Hematopoietic multipotent progenitor cell treated with erythropoietin and hydrocortisone succinate and interleukin-3 and kit ligand, for 8 days (in vitro differentiated cells): ENCODE results near the gene ANKRD40.
A peak's percentile ranks its signal among the peaks of the same experiment; 100 is the strongest.
"Not testable (repeated sequence)": the region's sequence is repeated elsewhere in the genome, so short reads cannot be mapped to it uniquely, and the experiment has no call there.

Experiments used
- DNase-seq: peaks from one replicate; pipeline ENCODE4 v3.0.0-alpha.2; 2015

Gene ANKRD40

GRCh38 chr17:50707289-50708049 is at the start of gene ANKRD40:
ANKRD40 (minus strand) TSS chr17:50707914; CDS start chr17:50707654, 260 bp downstream.
- peak; percentile 91 for DNase-seq

GRCh38 chr17:50754521-50754920 is 46.8 kb upstream of the ANKRD40 start:
- DNase-seq, result no peak

- DNase-seq, result no peak
These were observed 41.5 kb upstream of the ANKRD40 start for GRCh38 chr17:50749245-50749644.

- DNase-seq, result no peak
These were observed 37.9 kb upstream of the ANKRD40 start for GRCh38 chr17:50745631-50746030.

- no peak for DNase-seq
These were observed 31.4 kb upstream of the ANKRD40 start for GRCh38 chr17:50739098-50739497.

DNA sequence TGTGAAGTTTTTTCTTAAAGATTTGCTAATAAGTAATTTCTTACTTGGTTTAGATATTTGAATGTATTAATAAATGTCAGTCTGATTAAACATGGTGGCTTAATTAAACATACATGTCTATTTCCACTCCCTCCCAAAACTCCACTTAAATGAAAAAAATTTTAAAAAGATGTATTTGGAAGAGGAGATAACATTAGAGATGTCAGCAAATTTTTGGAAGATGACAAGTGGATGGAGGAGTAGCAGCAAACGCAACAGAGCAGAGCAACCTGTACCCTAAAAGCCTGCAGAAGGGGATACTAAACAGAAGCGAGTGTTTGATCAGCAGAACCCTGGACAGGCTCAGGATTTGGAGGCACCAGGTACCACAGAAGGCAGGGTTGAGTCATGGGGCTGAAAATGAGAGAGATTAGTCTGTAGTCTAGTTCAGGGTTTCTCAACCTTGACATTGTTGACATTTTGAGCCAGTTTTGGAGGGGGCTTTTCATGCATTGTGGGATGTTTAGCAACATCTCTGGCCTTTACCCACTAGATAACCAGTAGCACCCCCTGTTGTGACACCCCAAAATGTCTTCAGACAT is 29.5 kb upstream of the ANKRD40 start:
- no peak for DNase-seq

GRCh38 chr17:50735287-50735686 is 27.6 kb upstream of the ANKRD40 start:
- DNase-seq, result no peak

- DNase-seq, result peak; percentile 76
These were observed 24.1 kb upstream of the ANKRD40 start for GRCh38 chr17:50731575-50732460.

GRCh38 chr17:50728881-50729765 is 21.4 kb upstream of the ANKRD40 start:
- no peak for DNase-seq

GRCh38 chr17:50728112-50728429 is 20.4 kb upstream of the ANKRD40 start:
- DNase-seq, result no peak

DNA sequence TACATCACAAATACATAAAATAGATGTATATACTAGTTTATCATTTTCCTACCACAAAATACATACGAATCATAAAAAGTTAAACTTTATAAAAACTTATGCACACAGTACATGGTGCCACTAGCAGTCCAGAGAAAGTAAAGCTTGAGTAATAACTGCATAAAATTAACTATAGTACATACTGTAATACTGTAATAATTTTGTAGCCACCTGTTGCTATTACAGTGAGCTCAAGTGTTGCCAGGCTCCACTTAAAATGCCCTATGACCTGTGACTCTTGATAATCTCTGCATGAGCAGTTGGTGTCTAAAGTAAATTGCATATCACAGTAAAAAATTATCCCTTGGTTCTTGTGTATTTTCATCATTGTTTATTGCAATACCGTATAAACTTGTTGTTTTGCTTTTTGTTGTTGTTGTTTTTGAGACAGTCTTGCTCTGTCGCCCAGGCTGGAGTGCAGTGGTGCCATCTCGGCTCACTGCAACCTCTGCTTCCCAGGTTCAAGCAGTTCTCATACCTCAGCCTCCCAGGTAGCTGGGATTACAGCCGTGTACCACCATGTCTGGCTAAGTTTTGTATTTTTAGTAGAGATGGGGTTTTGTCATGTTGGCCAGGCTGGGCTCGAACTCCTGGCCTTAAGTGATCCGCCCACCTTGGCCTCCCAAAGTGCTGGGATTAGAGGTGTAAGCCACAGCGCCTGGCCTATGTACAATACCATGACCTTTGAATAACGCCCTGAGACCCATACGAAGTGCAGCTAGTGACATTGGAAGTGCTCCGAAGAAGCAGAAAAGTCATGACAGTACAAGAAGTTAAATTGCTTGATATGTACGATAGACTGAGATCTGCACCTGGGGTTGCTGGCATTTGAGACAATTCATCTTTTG is 18.3 kb upstream of the ANKRD40 start:
- no peak for DNase-seq

- not testable (repeated sequence) for DNase-seq
These were observed 16.9 kb upstream of the ANKRD40 start for GRCh38 chr17:50724622-50725021.

DNA sequence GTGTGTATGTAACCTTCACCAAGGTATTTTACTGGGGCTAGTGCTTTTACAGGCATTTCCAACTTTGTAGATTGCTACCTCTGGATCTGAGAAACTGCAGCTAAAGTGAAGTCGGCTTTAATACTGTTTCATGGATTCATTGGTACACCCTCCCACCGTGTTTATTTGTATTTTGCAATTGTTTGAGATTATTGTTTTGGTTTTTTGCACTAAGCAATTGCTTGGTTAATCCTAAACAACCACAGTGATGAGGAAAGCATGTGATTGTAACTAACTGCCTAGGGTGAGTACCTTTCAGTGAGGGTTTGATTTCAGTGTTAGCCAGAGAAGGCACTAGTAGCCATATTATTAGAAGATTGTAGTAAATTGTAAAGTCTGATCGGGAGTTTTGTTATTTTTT is 15.0 kb upstream of the ANKRD40 start:
- no peak for DNase-seq

DNA sequence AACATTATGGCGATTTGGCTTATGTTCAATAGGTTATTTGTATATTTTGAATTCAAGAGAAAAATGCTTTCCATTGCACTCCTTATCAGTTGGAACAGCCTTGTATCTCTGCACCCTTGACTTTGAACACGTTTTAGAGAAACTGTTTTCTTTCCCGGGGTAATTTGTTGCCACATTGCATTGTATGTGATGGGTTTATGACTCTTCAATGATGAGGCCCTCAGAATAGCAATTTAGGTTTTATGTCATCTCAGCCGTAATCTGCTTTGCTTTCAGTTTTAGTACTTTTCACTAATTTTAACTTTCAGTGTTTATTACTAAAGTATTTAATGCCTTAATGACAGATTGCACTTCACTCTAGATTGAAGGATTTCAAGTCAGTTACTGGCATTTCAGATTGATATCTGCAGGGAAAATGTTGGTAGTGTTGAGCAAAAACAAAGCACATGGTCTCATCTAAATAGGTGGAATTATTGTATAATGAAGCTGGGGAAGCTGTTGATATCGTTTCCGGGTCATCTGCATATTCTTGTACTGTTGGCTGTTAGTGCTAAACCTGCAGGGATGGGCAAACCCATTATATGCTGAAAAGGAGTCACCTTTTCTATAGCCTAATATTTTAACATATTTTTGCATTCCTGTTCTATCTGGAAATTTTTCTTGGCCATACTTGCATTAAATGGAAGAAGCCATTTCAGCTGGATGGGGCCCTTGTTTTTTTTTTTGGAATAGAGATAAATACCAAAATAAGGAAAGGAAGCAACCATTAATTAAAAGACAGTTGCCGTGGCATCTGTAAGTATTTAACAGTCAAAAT is 13.7 kb upstream of the ANKRD40 start:
- DNase-seq, result peak; percentile 74

DNA sequence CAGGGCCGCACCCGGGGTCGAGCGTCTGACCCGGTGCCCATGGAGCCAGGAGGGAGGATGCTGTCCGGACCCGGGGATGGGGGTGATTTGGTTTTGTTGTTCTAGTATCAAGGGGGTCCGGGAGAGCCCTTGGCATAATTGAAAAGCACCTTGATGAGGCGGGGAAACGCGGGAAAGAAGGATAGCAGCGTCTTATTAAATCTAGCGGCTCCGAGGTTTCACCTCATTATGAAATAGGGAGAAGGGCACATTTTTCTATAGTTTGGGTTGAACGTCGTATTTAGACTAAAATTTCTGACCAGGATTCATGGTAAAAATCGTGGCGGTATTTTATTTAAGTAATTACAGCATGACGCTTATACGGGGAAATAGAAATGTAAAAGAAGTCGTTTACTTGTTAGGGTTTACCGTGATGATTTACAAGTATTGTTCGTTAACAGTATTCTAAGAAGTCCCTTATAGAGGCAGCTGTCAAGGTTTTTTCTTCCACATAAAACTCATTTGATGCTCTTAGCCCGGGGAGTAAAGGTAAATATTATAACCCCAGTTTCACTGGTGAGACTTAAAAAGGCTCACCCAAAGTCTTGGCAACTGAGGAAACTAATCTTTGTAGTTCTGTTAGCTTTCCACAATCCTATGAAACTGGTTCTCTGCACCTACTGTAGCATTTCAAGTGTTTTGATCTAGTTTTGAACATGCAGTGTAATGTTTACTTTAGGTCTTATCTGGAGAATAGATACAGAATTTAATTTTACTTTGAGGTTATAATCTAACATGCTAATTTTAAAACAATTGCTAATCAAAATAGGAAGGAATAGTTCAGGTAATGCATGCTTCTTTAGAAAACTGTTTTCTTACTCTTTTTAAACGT is 12.4 kb upstream of the ANKRD40 start:
- peak; percentile 24 for DNase-seq

DNA sequence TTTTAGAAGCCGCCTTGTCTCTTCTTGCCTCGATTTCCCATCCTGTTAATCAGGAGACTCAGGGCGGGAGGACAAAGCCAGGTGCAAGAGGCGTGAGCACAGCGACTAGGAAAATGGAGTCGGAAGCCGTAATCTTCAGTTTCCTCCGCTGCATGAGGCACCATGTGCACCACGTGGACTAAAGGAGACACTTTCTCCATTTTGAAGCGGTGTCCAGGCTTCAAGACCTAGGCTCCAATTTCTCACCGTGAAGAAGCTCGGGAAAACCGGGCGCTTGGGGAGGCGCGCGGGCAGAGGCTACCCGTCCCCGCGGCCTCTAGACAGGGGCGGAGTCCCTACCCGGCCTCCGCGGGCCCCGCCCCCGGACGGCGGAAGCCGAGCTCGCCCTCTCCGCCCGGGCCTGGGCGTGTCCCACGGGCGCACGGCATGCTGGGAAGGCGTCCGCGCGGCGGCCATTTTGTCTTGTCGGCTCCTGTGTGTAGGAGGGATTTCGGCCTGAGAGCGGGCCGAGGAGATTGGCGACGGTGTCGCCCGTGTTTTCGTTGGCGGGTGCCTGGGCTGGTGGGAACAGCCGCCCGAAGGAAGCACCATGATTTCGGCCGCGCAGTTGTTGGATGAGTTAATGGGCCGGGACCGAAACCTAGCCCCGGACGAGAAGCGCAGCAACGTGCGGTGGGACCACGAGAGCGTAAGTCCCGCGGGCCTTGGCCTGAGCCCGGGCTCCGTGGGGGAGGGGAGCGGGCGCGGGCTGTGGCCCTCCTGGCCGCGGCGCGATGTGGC is 11.6 kb upstream of the ANKRD40 start, which contains the start of gene LUC7L3:
Gene LUC7L3 (plus strand): TSS at position 460 of the 780 bp plus-strand sequence. CDS start 130 bp downstream, at position 590.
- DNase-seq, result peak; percentile 93

GRCh38 chr17:50715471-50715870 is 7.8 kb upstream of the ANKRD40 start:
- DNase-seq, result no peak

GRCh38 chr17:50712641-50713040 is 4.9 kb upstream of the ANKRD40 start:
- DNase-seq, result no peak

GRCh38 chr17:50710650-50711049 is 2.9 kb upstream of the ANKRD40 start:
- DNase-seq, result no peak
